Liver (tissue), 9 donors: ENCODE measurements around the gene ENPP1. TPM values are rescaled to one million over a fixed set of nuclear protein-coding genes. Genes with fewer than 3 reads are reported as not detected.

Experiments
- DNase-seq: peaks from one replicate; pipeline ENCODE4 v3.0.0-alpha.2; 2017; ENCODE audit warnings: low spot score
- H3K27ac ChIP-seq, 2 donors: one replicate each; pipeline ENCODE4 v1.7.0; 2013; ENCODE audit warnings: inconsistent platforms in 2 of 2, low read length in 2 of 2, control low read depth in 1 of 2, low read depth in 1 of 2, mild to moderate bottlenecking in 1 of 2
- H3K27me3 ChIP-seq, 4 donors: one replicate each; pipeline versions ENCODE4 v1.6.1 to v1.7.0; 2013; ENCODE audit warnings: low read length in 3 of 4, inconsistent platforms in 1 of 4, mild to moderate bottlenecking in 1 of 4, moderate library complexity in 1 of 4; ENCODE audit not compliant: control insufficient read depth in 4 of 4, insufficient read depth in 4 of 4
- H3K36me3 ChIP-seq, 4 donors: one replicate each; pipeline versions ENCODE4 v1.6.1 to v1.7.0; 2013; ENCODE audit warnings: low read length in 3 of 4, mild to moderate bottlenecking in 3 of 4, low read depth in 1 of 4, moderate library complexity in 1 of 4; ENCODE audit not compliant: control insufficient read depth in 4 of 4, insufficient read depth in 3 of 4
- H3K4me1 ChIP-seq, 4 donors: one replicate each; pipeline versions ENCODE4 v1.6.1 to v1.7.0; 2013; ENCODE audit warnings: low read length in 3 of 4, mild to moderate bottlenecking in 3 of 4, moderate library complexity in 1 of 4; ENCODE audit not compliant: control insufficient read depth in 4 of 4, insufficient read depth in 4 of 4
- H3K4me3 ChIP-seq, 3 donors: one replicate each; pipeline versions ENCODE4 v1.6.1 to v1.7.0; 2013; ENCODE audit warnings: low read length in 3 of 3, control low read depth in 1 of 3, low read depth in 1 of 3, mild to moderate bottlenecking in 1 of 3
- H3K9ac ChIP-seq, 2 donors: one replicate each; pipeline ENCODE4 v1.7.0; 2013; ENCODE audit warnings: low read length in 2 of 2, mild to moderate bottlenecking in 2 of 2, moderate library complexity in 2 of 2, control low read depth in 1 of 2, low read depth in 1 of 2
- H3K9me3 ChIP-seq, 4 donors: one replicate each; pipeline versions ENCODE4 v1.6.1 to v1.7.0; 2013; ENCODE audit warnings: low read length in 3 of 4; ENCODE audit not compliant: control insufficient read depth in 4 of 4
- CTCF ChIP-seq: fragments of 150-350 bp; IDR thresholded peaks from 2 replicates; pipeline ENCODE4 v1.5.1; 2017; ENCODE audit warnings: improper control_type of control experiment, low read depth, low read length; ENCODE audit not compliant: missing input control
- EGR1 ChIP-seq, 2 donors: IDR thresholded peaks; 2 replicates each; pipeline ENCODE4 v1.6.1; 2016 to 2018; ENCODE audit warnings: antibody characterized with exemption in 2 of 2, low read depth in 2 of 2
- FOXA1 ChIP-seq: IDR thresholded peaks from 2 replicates; pipeline ENCODE4 v1.6.1; 2016; ENCODE audit warnings: antibody characterized with exemption
- FOXA2 ChIP-seq: IDR thresholded peaks from 2 replicates; pipeline ENCODE4 v1.6.1; 2016; ENCODE audit warnings: antibody characterized with exemption
- GABPA ChIP-seq, 2 donors: IDR thresholded peaks in 1 of 2; conservative IDR thresholded peaks in 1 of 2; 2 replicates each; pipeline ENCODE4 v1.6.1; 2016; ENCODE audit warnings: antibody characterized with exemption in 2 of 2, mild to moderate bottlenecking in 1 of 2, moderate library complexity in 1 of 2
- HNF4A ChIP-seq, 2 donors: conservative IDR thresholded peaks; 2 replicates each; pipeline ENCODE4 v1.6.1; 2016; ENCODE audit warnings: antibody characterized with exemption in 2 of 2, mild to moderate bottlenecking in 2 of 2
- HNF4G ChIP-seq: IDR thresholded peaks from 2 replicates; pipeline ENCODE4 v1.6.1; 2016; ENCODE audit warnings: antibody characterized with exemption
- JUND ChIP-seq, 2 donors: IDR thresholded peaks; 2 replicates each; pipeline ENCODE4 v1.6.1; 2016; ENCODE audit warnings: antibody characterized with exemption in 2 of 2
- NR2F2 ChIP-seq: IDR thresholded peaks from 2 replicates; pipeline ENCODE4 v1.6.1; 2016; ENCODE audit warnings: antibody characterized with exemption
- RAD21 ChIP-seq, 2 donors: IDR thresholded peaks; 2 replicates each; pipeline ENCODE4 v1.6.1; 2016; ENCODE audit warnings: antibody characterized with exemption in 2 of 2, mild to moderate bottlenecking in 2 of 2
- RXRA ChIP-seq, 2 donors: IDR thresholded peaks; 2 replicates each; pipeline ENCODE4 v1.6.1; 2017 to 2018; ENCODE audit warnings: antibody characterized with exemption in 2 of 2, mild to moderate bottlenecking in 1 of 2
- SP1 ChIP-seq: IDR thresholded peaks from 2 replicates; pipeline ENCODE4 v1.6.1; 2018; ENCODE audit warnings: antibody characterized with exemption, mild to moderate bottlenecking
- TAF1 ChIP-seq: conservative IDR thresholded peaks from 2 replicates; pipeline ENCODE4 v1.6.1; 2016; ENCODE audit warnings: antibody characterized with exemption, mild to moderate bottlenecking
- YY1 ChIP-seq: IDR thresholded peaks from 2 replicates; pipeline ENCODE4 v1.6.1; 2016; ENCODE audit warnings: antibody characterized with exemption, mild to moderate bottlenecking
- ZBTB33 ChIP-seq: IDR thresholded peaks from 2 replicates; pipeline ENCODE4 v1.6.1; 2016; ENCODE audit warnings: antibody characterized with exemption
- WGBS: extraction: QIAGEN DNeasy Blood & Tissue Kit; methylation state at CpG from one replicate; pipeline ENCODE4 v1.1.7; 2013; 5-methylcytosine and 5-hydroxymethylcytosine counted together
- polyA plus RNA-seq, 2 donors: library from polyadenylated mRNA; stranded (reverse) in 1 of 2; unstranded in 1 of 2; fragments of 200-250 nt in 1 of 2; fragments of >200 nt in 1 of 2; fragmentation: Nextera tagmentation in 1 of 2; extraction: Ambion mirVana in 1 of 2; gene quantifications; one replicate each; pipeline versions ENCODE4 v1.2.1 to v1.2.3, GENCODE V29; 2013 to 2015
- total RNA-seq, 2 donors: library from RNA; depleted of rRNA; stranded (reverse); fragments of >200 nt; gene quantifications; one replicate each; pipeline ENCODE4 v1.2.3, GENCODE V29; 2014
- TF ChIP-seq, protein P1 (sequence below): IDR thresholded peaks from 2 replicates; pipeline ENCODE4 v1.6.1; 2016; ENCODE audit warnings: antibody characterized with exemption, mild to moderate bottlenecking
- TF ChIP-seq, protein P2 (sequence below): IDR thresholded peaks from 2 replicates; pipeline ENCODE4 v1.6.1; 2016; ENCODE audit warnings: antibody characterized with exemption
- TF ChIP-seq, protein P3 (sequence below): IDR thresholded peaks from 2 replicates; pipeline ENCODE4 v1.6.1; 2016; ENCODE audit warnings: antibody characterized with exemption
- donor health status: healthy.
- donor health status: healthy.
- donor health status: healthy.
- donor health status: healthy.
- donor health status: healthy.

ENPP1 gene
- total and polyA plus RNA-seq, 4 donors, result 9.5 to 53.1 (median 31.1) TPM

GRCh38 chr6:131898718-131899117, 90.9 kb downstream of the ENPP1 start:
- Histone ChIP-seq H3K9me3 (peaks cover 0 to 14% (median 4%) of the 10 kb centered on the region in 4 donors), H3K9ac (no peak overlapping the region), H3K36me3 (no peaks in the 10 kb centered on the region), H3K27ac (no peak overlapping the region), H3K4me3 (no peak overlapping the region), H3K4me1 (peaks cover 3 to 18% (median 5%) of the 10 kb centered on the region in 4 donors), H3K27me3 (no peaks in the 10 kb centered on the region)
- no peak for DNase-seq
- WGBS, result 92% methylated on average over 1 of the region's 1 CpG
- TF ChIP-seq, protein P1, sequence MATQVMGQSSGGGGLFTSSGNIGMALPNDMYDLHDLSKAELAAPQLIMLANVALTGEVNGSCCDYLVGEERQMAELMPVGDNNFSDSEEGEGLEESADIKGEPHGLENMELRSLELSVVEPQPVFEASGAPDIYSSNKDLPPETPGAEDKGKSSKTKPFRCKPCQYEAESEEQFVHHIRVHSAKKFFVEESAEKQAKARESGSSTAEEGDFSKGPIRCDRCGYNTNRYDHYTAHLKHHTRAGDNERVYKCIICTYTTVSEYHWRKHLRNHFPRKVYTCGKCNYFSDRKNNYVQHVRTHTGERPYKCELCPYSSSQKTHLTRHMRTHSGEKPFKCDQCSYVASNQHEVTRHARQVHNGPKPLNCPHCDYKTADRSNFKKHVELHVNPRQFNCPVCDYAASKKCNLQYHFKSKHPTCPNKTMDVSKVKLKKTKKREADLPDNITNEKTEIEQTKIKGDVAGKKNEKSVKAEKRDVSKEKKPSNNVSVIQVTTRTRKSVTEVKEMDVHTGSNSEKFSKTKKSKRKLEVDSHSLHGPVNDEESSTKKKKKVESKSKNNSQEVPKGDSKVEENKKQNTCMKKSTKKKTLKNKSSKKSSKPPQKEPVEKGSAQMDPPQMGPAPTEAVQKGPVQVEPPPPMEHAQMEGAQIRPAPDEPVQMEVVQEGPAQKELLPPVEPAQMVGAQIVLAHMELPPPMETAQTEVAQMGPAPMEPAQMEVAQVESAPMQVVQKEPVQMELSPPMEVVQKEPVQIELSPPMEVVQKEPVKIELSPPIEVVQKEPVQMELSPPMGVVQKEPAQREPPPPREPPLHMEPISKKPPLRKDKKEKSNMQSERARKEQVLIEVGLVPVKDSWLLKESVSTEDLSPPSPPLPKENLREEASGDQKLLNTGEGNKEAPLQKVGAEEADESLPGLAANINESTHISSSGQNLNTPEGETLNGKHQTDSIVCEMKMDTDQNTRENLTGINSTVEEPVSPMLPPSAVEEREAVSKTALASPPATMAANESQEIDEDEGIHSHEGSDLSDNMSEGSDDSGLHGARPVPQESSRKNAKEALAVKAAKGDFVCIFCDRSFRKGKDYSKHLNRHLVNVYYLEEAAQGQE, result no peak
- TF ChIP-seq CTCF, result no peak
- TF ChIP-seq HNF4G, result no peak
- no peak for TF ChIP-seq YY1
- TF ChIP-seq JUND (IDR thresholded peaks at IDR 0.05), result no peak
- no peak for TF ChIP-seq RAD21 (IDR thresholded peaks at IDR 0.05)

GRCh38 chr6:131900231-131900630, 92.4 kb downstream of the ENPP1 start:
- no peaks in the 10 kb centered on the region for H3K36me3 ChIP-seq
- no peak overlapping the region for H3K4me3 ChIP-seq
- DNase-seq, result no peak
- peaks cover 0 to 14% (median 4%) of the 10 kb centered on the region in 4 donors for H3K9me3 ChIP-seq
- no peak overlapping the region for H3K27ac ChIP-seq
- H3K9ac ChIP-seq, result no peak overlapping the region
- no peak for TF ChIP-seq JUND (IDR thresholded peaks at IDR 0.05)
- TF ChIP-seq, protein P1, result no peak
- TF ChIP-seq ZBTB33, result no peak
- no peak for TF ChIP-seq CTCF
- TF ChIP-seq RXRA (IDR thresholded peaks at IDR 0.05), result no peak
- TF ChIP-seq SP1, result no peak
- no peak for TF ChIP-seq HNF4A (conservative IDR thresholded peaks at IDR 0.05)
- TF ChIP-seq, protein P2, sequence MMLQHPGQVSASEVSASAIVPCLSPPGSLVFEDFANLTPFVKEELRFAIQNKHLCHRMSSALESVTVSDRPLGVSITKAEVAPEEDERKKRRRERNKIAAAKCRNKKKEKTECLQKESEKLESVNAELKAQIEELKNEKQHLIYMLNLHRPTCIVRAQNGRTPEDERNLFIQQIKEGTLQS, result no peak
- TF ChIP-seq YY1, result no peak
- TF ChIP-seq HNF4G, result no peak
- TF ChIP-seq RAD21 (IDR thresholded peaks at IDR 0.05), result no peak
- TF ChIP-seq FOXA2, result no peak
- TF ChIP-seq GABPA (IDR thresholded peaks at IDR 0.05 in 1 of 2, conservative IDR thresholded peaks at IDR 0.05 in 1 of 2), result no peak
- no peak for TF ChIP-seq FOXA1
- no peak for TF ChIP-seq EGR1 (IDR thresholded peaks at IDR 0.05; ENCODE audit: low read depth in 2 of 2)
- TF ChIP-seq TAF1, result no peak
- TF ChIP-seq NR2F2, result no peak
- TF ChIP-seq, protein P3, sequence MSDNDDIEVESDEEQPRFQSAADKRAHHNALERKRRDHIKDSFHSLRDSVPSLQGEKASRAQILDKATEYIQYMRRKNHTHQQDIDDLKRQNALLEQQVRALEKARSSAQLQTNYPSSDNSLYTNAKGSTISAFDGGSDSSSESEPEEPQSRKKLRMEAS, result no peak
- H3K27me3 ChIP-seq, result no peaks in the 10 kb centered on the region
- H3K4me1 ChIP-seq, result peaks cover 0 to 9% (median 0%) of the 10 kb centered on the region in 4 donors
